ENCODE data around the gene FHAD1. TPM values are rescaled to one million over a fixed set of nuclear protein-coding genes. Genes with fewer than 3 reads are reported as not detected.

FHAD1 gene
- total RNA-seq, 1 donor from 2014 or later: 2.1 TPM

GRCh38 chr1:15348648-15349047 lies 101.6 kb downstream of the FHAD1 start:
- no peak overlapping the region for H3K4me3 ChIP-seq (ENCODE audit: low read length in 3 of 3)
- no peak overlapping the region for H3K27ac ChIP-seq (ENCODE audit: low read depth, low read length)
- H3K27me3 ChIP-seq (ENCODE audit: control insufficient read depth in 3 of 3, insufficient read depth in 3 of 3, low read length in 3 of 3): peaks cover 0 to 24% (median 15%) of the 10 kb centered on the region in 3 donors
- H3K9me3 ChIP-seq (ENCODE audit: control insufficient read depth in 3 of 3, low read length in 3 of 3): no peaks in the 10 kb centered on the region
- no peaks in the 10 kb centered on the region for H3K36me3 ChIP-seq (ENCODE audit: control insufficient read depth in 3 of 3, insufficient read depth in 3 of 3, low read length in 3 of 3)
- H3K9ac ChIP-seq (ENCODE audit: low read depth in 1 of 3, low read length in 3 of 3): no peak overlapping the region
- peaks cover 0 to 5% (median 3%) of the 10 kb centered on the region in 3 donors for H3K4me1 ChIP-seq (ENCODE audit: control insufficient read depth in 3 of 3, insufficient read depth in 3 of 3, low read length in 3 of 3)

- Histone ChIP-seq H3K27ac (ENCODE audit: low read depth, low read length) (no peak overlapping the region), H3K36me3 (ENCODE audit: control insufficient read depth in 3 of 3, insufficient read depth in 3 of 3, low read length in 3 of 3) (no peaks in the 10 kb centered on the region), H3K27me3 (ENCODE audit: control insufficient read depth in 3 of 3, insufficient read depth in 3 of 3, low read length in 3 of 3) (peaks cover 0 to 24% (median 15%) of the 10 kb centered on the region in 3 donors), H3K4me1 (ENCODE audit: control insufficient read depth in 3 of 3, insufficient read depth in 3 of 3, low read length in 3 of 3) (no peaks in the 10 kb centered on the region), H3K9me3 (ENCODE audit: control insufficient read depth in 3 of 3, low read length in 3 of 3) (no peaks in the 10 kb centered on the region), H3K4me3 (ENCODE audit: low read length in 3 of 3) (no peak overlapping the region), H3K9ac (ENCODE audit: low read depth in 1 of 3, low read length in 3 of 3) (no peak overlapping the region)
Measured at GRCh38 chr1:15349133-15349532, 102.1 kb downstream of the FHAD1 start.

GRCh38 chr1:15350151-15350550 lies 103.1 kb downstream of the FHAD1 start:
- no peaks in the 10 kb centered on the region for H3K36me3 ChIP-seq (ENCODE audit: control insufficient read depth in 3 of 3, insufficient read depth in 3 of 3, low read length in 3 of 3)
- H3K4me3 ChIP-seq (ENCODE audit: low read length in 3 of 3): no peak overlapping the region
- H3K27me3 ChIP-seq (ENCODE audit: control insufficient read depth in 3 of 3, insufficient read depth in 3 of 3, low read length in 3 of 3): peaks cover 0 to 19% (median 15%) of the 10 kb centered on the region in 3 donors
- no peaks in the 10 kb centered on the region for H3K9me3 ChIP-seq (ENCODE audit: control insufficient read depth in 3 of 3, low read length in 3 of 3)
- H3K4me1 ChIP-seq (ENCODE audit: control insufficient read depth in 3 of 3, insufficient read depth in 3 of 3, low read length in 3 of 3): no peaks in the 10 kb centered on the region
- H3K27ac ChIP-seq (ENCODE audit: low read depth, low read length): no peak overlapping the region
- no peak overlapping the region for H3K9ac ChIP-seq (ENCODE audit: low read depth in 1 of 3, low read length in 3 of 3)

GRCh38 chr1:15350551-15351200 lies 103.7 kb downstream of the FHAD1 start:
- Histone ChIP-seq H3K9ac (ENCODE audit: low read depth in 1 of 3, low read length in 3 of 3) (no peak overlapping the region), H3K27ac (ENCODE audit: low read depth, low read length) (no peak overlapping the region), H3K36me3 (ENCODE audit: control insufficient read depth in 3 of 3, insufficient read depth in 3 of 3, low read length in 3 of 3) (no peaks in the 10 kb centered on the region), H3K4me1 (ENCODE audit: control insufficient read depth in 3 of 3, insufficient read depth in 3 of 3, low read length in 3 of 3) (no peaks in the 10 kb centered on the region), H3K4me3 (ENCODE audit: low read length in 3 of 3) (no peak overlapping the region), H3K27me3 (ENCODE audit: control insufficient read depth in 3 of 3, insufficient read depth in 3 of 3, low read length in 3 of 3) (peaks cover 0 to 15% (median 11%) of the 10 kb centered on the region in 3 donors), H3K9me3 (ENCODE audit: control insufficient read depth in 3 of 3, low read length in 3 of 3) (no peaks in the 10 kb centered on the region)

- Histone ChIP-seq H3K27ac (ENCODE audit: low read depth, low read length) (no peak overlapping the region), H3K4me3 (ENCODE audit: low read length in 3 of 3) (no peak overlapping the region), H3K36me3 (ENCODE audit: control insufficient read depth in 3 of 3, insufficient read depth in 3 of 3, low read length in 3 of 3) (no peaks in the 10 kb centered on the region), H3K27me3 (ENCODE audit: control insufficient read depth in 3 of 3, insufficient read depth in 3 of 3, low read length in 3 of 3) (peaks cover 0 to 15% (median 11%) of the 10 kb centered on the region in 3 donors), H3K4me1 (ENCODE audit: control insufficient read depth in 3 of 3, insufficient read depth in 3 of 3, low read length in 3 of 3) (no peaks in the 10 kb centered on the region), H3K9ac (ENCODE audit: low read depth in 1 of 3, low read length in 3 of 3) (no peak overlapping the region), H3K9me3 (ENCODE audit: control insufficient read depth in 3 of 3, low read length in 3 of 3) (no peaks in the 10 kb centered on the region)
Measured at GRCh38 chr1:15351310-15351709, 104.3 kb downstream of the FHAD1 start.

GRCh38 chr1:15352128-15352957 lies 105.3 kb downstream of the FHAD1 start:
- no peaks in the 10 kb centered on the region for H3K36me3 ChIP-seq (ENCODE audit: control insufficient read depth in 3 of 3, insufficient read depth in 3 of 3, low read length in 3 of 3)
- no peak overlapping the region for H3K4me3 ChIP-seq (ENCODE audit: low read length in 3 of 3)
- H3K27ac ChIP-seq (ENCODE audit: low read depth, low read length): no peak overlapping the region
- H3K9ac ChIP-seq (ENCODE audit: low read depth in 1 of 3, low read length in 3 of 3): no peak overlapping the region
- H3K9me3 ChIP-seq (ENCODE audit: control insufficient read depth in 3 of 3, low read length in 3 of 3): no peaks in the 10 kb centered on the region
- peaks cover 0 to 15% (median 8%) of the 10 kb centered on the region in 3 donors for H3K27me3 ChIP-seq (ENCODE audit: control insufficient read depth in 3 of 3, insufficient read depth in 3 of 3, low read length in 3 of 3)
- no peaks in the 10 kb centered on the region for H3K4me1 ChIP-seq (ENCODE audit: control insufficient read depth in 3 of 3, insufficient read depth in 3 of 3, low read length in 3 of 3)

GRCh38 chr1:15353839-15354579 lies 107.0 kb downstream of the FHAD1 start:
- H3K4me1 ChIP-seq (ENCODE audit: control insufficient read depth in 3 of 3, insufficient read depth in 3 of 3, low read length in 3 of 3): no peaks in the 10 kb centered on the region
- no peak overlapping the region for H3K9ac ChIP-seq (ENCODE audit: low read depth in 1 of 3, low read length in 3 of 3)
- no peak overlapping the region for H3K27ac ChIP-seq (ENCODE audit: low read depth, low read length)
- peaks cover 0 to 15% (median 8%) of the 10 kb centered on the region in 3 donors for H3K27me3 ChIP-seq (ENCODE audit: control insufficient read depth in 3 of 3, insufficient read depth in 3 of 3, low read length in 3 of 3)
- no peak overlapping the region for H3K4me3 ChIP-seq (ENCODE audit: low read length in 3 of 3)
- no peaks in the 10 kb centered on the region for H3K36me3 ChIP-seq (ENCODE audit: control insufficient read depth in 3 of 3, insufficient read depth in 3 of 3, low read length in 3 of 3)
- no peaks in the 10 kb centered on the region for H3K9me3 ChIP-seq (ENCODE audit: control insufficient read depth in 3 of 3, low read length in 3 of 3)

GRCh38 chr1:15354580-15354965 lies 107.5 kb downstream of the FHAD1 start:
- H3K27me3 ChIP-seq (ENCODE audit: control insufficient read depth in 3 of 3, insufficient read depth in 3 of 3, low read length in 3 of 3): peaks cover 0 to 15% (median 6%) of the 10 kb centered on the region in 3 donors
- H3K4me3 ChIP-seq (ENCODE audit: low read length in 3 of 3): no peak overlapping the region
- no peak overlapping the region for H3K9ac ChIP-seq (ENCODE audit: low read depth in 1 of 3, low read length in 3 of 3)
- H3K27ac ChIP-seq (ENCODE audit: low read depth, low read length): no peak overlapping the region
- H3K9me3 ChIP-seq (ENCODE audit: control insufficient read depth in 3 of 3, low read length in 3 of 3): no peaks in the 10 kb centered on the region
- H3K36me3 ChIP-seq (ENCODE audit: control insufficient read depth in 3 of 3, insufficient read depth in 3 of 3, low read length in 3 of 3): no peaks in the 10 kb centered on the region
- H3K4me1 ChIP-seq (ENCODE audit: control insufficient read depth in 3 of 3, insufficient read depth in 3 of 3, low read length in 3 of 3): no peaks in the 10 kb centered on the region

- Histone ChIP-seq H3K27me3 (ENCODE audit: control insufficient read depth in 3 of 3, insufficient read depth in 3 of 3, low read length in 3 of 3) (peaks cover 0 to 9% (median 6%) of the 10 kb centered on the region in 3 donors), H3K9me3 (ENCODE audit: control insufficient read depth in 3 of 3, low read length in 3 of 3) (no peaks in the 10 kb centered on the region), H3K36me3 (ENCODE audit: control insufficient read depth in 3 of 3, insufficient read depth in 3 of 3, low read length in 3 of 3) (no peaks in the 10 kb centered on the region), H3K4me1 (ENCODE audit: control insufficient read depth in 3 of 3, insufficient read depth in 3 of 3, low read length in 3 of 3) (no peaks in the 10 kb centered on the region), H3K27ac (ENCODE audit: low read depth, low read length) (no peak overlapping the region), H3K9ac (ENCODE audit: low read depth in 1 of 3, low read length in 3 of 3) (no peak overlapping the region), H3K4me3 (ENCODE audit: low read length in 3 of 3) (no peak overlapping the region)
Measured at GRCh38 chr1:15355968-15356625, 109.1 kb downstream of the FHAD1 start.
